GM19351 (cell line): ENCODE measurements around the gene PRPF19.

Source experiments
- ATAC-seq: cut with Tn5 transposase; IDR thresholded peaks from one replicate; pipeline ENCODE4 v1.9.1; 2021; ENCODE audit warnings: mild to moderate bottlenecking, moderate library complexity; ENCODE audit not compliant: unreplicated experiment

The PRPF19 gene

DNA sequence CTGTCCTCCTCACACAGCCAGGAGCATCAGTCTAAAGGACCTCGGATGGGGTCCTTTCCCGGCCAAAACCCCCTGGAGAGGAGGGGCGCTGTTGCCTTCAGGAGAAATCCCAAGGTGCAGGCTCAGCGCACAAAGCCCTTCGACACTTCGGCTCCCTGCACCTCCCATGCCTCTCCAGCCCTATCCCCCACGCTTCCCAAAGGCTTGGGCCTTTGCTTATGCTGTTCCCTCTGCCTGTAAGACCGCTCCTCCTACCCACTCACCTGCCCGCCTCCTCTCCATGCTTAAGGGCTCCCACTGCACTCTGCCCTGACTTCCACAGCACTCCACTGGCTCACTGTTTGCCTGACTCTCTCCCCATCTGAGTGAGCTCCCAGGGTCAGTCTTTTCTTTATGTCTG lies 32.1 kb upstream of the PRPF19 start:
- no peak for ATAC-seq

DNA sequence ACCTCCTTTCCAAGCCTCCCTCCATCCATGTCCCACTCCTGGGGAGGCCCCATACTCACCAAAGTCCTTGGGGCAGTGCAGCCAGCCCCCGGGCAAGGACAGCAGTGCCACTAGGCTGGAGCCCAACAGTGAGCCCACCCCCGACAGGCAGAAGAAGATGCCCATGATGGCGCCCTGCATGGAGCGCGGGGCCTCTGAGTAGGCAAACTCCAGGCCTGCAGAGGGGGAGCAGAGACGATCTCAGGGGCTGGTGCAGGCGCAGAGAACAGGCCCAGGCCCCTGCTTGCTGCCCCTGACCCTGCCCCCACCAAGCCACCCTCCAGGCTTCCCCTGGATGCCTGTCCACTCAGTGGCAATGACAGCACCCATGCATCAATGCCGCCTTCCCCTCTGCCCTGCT lies 31.4 kb upstream of the PRPF19 start:
- no peak for ATAC-seq

DNA sequence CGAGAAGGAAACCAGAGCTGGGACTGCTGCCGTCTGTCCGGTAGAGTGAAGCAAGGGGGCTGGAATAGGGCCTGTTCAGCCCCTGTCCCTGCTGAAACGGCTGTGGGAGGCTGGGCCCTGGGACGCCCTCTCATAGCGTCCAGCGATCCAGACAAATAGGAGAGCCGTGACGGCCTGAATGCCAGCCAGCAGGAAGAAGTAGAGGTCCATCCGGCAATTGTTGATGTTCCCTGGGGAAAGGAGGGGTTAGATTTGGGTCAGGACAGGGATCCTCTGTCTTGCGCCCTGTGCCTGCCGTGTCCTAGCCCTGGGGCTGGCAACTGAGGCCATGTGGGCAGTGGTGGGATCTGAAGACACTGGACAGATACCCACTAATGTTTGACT lies 30.8 kb upstream of the PRPF19 start:
- no peak for ATAC-seq

DNA sequence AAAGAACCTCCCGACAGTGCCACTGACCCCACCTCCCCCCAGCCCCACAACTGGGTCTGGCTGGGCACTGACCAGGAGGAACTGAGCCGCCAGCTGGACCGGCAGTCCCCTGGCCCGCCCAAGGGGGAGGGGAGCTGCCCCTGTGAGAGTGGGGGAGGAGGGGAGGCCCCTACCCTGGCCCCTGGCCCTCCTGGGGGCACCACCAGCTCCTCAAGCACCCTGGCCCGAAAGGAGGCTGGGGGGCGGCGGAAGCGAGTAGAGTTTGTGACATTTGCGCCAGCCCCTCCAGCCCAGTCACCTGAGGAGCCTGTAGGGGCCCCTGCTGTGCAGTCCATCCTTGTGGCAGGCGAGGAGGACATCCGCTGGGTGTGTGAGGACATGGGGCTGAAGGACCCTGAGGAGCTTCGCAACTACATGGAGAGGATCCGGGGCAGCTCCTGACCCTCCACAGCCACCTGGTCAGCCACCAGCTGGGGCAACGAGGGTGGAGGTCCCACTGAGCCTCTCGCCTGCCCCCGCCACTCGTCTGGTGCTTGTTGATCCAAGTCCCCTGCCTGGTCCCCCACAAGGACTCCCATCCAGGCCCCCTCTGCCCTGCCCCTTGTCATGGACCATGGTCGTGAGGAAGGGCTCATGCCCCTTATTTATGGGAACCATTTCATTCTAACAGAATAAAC lies 30.2 kb upstream of the PRPF19 start:
- ATAC-seq: no peak

DNA sequence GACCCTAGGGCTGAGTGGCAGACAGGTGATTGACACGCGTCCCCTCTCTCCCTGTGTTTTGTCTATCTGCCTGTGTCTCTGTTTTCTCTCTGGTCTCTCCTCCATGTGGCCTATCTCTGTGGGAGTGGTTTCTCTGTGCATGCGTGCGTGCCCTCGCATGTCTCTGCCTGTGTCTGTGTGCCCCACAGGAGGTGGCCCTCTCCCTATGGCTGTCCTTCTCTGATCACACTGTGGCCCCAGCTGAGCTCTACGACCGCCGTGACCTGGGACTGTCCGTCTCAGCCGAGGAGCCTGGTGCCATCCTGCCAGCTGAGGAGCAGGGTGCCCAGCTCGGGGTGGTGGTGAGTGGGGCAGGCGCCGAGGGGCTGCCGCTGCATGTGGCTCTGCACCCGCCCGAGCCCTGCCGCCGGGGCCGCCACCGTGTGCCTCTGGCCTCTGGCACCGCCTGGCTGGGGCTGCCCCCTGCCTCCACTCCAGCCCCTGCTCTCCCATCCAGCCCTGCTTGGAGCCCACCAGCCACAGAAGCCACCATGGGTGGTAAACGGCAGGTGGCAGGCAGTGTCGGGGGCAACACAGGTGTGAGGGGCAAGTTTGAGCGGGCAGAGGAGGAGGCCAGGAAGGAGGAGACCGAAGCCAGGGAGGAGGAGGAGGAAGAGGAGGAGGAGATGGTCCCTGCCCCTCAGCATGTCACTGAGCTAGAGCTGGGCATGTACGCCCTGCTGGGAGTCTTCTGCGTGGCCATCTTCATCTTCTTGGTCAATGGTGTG lies 29.5 kb upstream of the PRPF19 start:
- ATAC-seq: no peak

DNA sequence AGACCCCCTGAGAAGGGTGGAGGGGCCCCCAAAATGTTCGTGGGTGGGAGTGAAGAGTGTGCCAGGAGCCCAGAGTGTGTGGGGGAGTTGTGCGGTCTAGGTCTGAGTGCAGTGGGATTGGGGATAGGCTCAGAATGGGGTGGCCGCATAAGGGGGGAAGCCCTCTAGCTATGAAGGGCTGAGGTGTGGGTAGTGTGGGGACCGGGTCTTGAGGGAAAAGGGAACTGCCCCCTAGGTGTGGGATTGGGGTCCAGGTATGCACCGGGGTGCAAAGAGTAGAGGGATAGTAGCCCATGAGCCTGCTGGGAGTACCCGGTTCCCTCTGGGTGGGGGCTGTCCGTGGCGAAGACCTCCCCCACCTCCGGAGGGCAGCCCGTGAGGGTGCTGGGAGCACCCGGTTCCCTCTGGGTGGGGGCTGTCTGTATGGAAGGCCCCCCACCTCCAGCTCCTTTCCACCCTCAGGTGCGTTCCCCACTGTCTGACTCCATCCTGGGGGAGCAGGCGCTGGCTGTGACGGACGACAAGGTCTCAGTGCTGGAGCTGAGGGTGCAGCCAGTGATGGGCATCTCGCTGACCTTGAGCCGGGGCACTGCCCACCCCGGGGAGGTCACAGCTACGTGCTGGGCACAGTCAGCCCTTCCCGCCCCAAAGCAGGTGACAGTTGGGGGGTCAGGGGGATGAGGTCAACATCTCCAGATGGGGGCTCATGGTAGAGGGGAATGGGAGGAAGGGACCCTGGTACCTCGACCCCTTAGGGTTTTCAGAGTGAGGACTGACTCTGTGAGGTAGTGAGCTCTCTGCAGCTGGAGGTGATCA lies 28.6 kb upstream of the PRPF19 start:
- no peak for ATAC-seq

DNA sequence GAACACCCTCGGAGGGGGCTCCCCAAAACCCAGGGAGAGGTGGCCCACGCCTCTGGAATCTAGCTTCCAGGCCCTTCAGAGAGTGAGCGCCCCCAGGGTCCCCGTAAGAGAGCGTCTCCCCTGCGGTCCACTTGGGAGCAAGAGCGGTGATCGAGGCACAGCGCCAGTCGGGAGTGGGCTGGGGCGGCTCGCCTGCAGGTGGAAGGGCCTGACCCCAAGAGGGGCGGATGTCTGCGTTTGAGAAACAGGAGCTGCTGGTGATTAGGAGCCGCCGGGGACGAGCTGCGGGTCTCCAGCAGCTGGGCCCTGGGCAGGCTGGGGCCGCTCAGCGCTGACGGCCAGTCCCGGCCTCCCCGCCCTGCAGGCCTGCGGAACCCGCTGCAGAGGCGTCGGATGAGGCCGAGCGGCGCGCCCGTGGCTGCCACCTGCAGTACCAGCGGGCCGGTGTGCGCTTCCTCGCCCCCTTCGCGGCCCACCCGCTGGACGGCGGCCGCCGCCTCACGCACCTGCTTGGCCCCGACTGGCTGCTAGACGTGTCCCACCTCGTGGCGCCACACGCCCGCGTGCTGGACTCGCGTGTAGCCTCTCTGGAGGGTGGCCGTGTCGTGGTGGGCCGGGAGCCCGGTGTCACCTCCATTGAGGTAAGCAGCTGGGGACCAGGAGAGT lies 27.9 kb upstream of the PRPF19 start:
- no peak for ATAC-seq

DNA sequence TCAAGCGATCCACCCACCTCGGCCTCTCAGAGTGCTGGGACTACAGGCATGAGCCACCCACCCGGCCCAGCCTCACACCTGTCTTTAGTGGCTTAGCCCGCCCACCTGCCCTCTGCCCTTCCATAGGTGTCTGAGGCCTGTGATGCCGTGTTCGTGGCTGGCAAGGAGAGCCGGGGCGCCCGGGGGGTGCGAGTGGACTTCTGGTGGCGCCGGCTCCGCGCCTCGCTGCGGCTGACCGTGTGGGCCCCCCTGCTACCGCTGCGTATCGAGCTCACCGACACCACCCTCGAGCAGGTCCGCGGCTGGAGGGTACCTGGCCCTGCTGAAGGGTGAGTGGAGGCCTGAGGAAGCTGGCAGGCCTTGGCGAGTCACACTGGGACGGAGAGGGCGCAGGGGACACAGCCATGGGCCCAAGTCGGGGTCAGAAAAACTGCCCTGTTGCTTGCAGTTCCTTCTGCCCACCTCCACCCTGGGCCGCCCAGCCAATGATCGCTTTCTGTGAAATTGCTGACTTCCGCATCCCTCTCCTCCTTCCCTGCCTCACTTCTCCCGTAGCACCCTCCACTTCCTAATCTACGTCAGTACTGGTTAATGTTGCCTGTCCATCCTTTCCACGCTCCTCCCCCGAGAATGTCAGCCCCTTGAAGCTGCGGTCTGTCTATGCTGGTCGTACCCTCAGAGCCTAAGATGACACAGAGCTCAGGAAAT lies 27.2 kb upstream of the PRPF19 start:
- no peak for ATAC-seq

DNA sequence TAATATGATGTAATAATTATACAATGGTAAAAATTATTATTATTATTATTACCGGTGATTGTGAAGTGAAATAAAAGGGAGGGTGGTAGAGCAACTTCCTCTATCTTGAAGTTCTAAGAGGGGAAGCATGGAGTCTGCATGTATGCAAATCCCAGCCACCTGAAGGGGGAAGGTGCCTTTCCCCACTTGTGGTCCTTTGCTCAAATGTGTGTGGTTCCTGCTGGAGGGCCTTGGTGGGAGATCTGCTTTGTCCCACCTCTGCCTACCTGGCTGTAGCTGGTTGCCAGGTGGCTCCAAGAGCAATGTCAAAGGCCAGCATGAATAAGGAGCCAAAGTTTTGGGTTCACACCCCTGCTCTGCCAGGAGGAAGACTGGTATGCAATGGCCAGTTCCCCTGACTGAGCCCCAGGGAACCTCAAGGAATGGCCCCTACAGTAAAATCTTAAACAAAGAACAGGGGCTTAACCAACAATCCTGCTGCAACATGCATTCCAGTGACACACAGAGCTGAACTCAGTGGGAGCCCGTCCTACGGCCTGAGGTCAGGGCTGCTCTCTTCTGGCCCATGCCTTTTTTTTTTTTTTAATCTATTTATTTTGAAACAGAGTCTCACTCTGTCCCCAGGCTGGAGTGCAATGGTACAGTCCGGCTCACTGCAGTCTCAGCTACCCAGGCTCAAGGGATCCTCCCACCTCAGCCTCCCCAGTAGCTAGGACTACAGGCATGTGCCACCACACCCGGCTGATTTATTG lies 26.4 kb upstream of the PRPF19 start:
- no peak for ATAC-seq

DNA sequence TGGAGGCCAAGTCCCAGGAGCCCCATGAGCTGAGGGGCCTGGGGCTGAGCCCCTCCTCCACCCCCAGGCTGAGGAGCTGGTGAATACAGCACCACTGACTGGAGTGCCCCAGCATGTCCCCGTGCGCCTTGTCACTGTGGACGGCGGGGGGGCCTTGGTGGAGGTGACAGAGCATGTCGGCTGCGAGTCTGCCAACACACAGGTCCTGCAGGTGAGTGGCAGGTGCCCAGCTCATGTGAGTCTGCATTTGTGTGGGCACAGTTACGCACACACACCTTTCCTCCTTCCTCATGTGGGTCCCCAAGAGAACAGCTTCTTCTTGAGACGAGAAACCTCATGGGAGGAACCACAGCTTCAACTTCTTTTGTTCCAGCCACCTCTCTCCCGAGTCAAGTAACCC lies 25.5 kb upstream of the PRPF19 start:
- ATAC-seq: no peak

DNA sequence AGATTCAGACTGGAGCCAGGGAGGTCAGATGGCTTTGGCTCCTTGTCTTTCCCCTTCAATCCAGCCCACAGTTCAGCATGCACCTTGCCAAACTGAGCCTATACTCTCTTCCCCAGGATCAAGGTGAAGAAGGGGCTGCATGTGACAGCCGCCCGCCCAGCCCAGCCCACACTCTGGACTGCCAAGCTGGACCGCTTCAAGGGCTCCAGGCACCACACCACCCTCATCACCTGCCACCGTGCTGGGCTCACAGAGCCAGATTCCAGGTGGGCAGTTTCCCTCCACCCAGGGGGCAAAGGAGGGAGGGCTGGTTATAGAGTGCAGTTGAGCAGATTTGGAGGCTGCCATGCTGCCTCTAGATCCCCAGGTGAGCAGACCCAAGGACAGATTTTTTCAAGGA lies 24.0 kb upstream of the PRPF19 start:
- no peak for ATAC-seq

DNA sequence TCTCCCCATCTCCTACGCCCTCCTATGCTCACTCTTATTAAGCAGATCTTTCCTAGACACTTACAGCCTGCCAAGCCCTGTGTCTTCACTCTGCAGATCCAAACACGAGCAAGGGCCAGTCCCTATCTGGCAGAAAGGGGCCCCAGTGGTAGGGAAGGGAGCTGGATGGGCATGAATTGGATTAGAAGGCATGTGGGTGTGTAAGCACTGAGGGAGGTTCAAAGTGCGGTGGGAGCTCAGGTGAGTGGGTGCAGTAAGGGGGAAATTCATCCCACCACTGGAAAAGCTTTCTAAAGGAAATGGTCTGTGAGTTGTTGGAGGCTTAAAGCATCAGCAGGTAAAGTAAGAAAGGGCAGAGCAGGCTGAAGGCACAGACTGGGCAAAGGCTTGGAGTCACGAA lies 23.4 kb upstream of the PRPF19 start:
- ATAC-seq: no peak

DNA sequence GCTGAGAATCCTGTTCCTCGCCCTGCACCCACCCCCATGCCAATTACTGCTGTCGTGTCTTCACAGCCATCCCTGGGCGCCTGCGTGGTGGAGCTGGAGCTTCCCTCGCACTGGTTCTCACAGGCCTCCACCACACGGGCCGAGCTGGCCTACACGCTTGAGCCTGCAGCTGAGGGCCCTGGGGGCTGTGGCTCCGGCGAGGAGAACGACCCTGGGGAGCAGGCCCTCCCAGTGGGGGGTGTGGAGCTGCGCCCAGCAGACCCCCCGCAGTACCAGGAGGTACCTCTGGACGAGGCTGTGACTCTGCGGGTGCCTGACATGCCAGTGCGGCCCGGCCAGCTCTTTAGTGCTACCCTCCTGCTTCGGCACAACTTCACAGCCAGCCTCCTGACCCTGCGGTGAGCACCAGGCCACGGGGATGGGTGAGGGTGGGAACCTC lies 22.2 kb upstream of the PRPF19 start:
- no peak for ATAC-seq

DNA sequence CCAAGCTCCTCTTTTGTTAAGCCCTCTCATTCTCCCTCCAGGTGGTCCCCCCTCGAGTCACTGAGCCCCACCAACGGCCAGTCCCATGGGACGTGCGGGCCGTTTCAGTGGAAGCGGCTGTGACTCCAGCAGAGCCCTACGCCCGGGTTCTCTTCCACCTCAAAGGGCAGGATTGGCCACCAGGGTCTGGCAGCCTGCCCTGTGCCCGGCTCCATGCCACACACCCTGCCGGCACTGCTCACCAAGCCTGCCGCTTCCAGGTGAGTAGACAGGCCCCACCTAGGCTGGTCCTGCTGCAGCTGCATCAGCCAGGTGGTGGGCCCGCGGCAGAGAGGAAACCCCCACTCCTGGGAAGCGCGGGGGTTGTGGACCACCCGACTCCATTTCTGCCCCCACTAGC lies 21.2 kb upstream of the PRPF19 start:
- ATAC-seq: no peak

DNA sequence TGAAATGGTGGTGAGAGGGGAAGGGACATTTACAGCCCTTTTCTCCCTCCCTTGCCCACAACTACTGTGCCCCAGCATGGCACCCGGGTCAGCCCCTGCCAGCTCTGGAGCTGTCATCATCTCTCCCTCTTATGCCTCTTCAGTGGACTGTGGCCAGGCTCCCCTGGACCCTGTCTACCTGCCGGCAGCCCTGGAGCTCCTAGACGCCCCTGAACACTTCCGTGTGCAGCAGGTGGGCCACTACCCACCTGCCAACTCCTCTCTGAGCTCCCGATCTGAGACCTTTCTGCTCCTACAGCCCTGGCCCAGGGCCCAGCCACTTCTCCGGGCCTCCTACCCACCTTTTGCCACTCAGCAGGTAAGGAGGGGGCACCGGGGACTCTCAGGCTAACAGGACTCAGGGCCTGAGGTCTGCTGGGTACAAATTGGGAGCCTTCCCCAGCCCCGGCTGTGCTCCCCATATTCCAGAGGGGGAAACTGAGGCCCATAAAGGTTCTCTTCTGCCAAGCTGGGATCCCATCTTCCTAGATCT lies 20.7 kb upstream of the PRPF19 start:
- no peak for ATAC-seq

DNA sequence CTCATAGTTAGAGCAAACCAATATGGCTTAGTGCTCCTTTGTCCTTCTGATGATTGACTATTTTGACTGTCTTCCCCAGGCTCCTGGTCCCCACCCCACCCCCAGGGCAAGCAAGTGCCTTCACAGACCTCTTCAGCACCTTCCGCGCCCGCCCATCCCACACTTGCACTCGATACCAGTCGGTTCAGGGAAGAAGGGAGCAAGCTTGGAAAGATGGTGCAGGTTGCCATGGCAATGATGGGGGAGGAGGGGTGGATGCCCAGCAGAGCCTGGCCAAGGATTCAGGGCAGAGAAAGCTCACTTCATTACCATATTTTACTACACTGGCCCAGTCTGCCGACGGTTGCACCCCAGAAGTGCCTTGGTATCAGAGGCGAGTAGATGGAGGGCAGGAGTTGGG lies 20.1 kb upstream of the PRPF19 start:
- ATAC-seq: no peak

DNA sequence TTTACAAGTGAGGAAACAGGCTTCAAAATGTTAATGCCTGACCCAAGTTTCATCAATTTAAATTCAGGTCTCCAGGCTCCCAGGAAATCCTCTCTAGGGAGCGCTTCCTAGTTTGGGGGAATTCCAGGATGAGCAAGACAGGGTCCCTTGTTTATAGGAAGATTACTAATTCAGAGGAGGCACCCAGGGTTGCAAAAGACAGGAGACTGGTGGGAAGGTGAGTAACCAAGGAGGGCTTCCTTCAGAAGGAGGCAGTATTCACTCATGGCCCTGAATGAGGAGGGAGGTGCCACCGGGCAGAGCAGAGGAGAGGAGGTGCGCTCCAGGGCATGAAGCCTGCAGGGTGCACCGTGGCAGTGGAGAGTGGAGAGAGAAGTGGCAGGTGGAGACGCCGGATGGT lies 19.5 kb upstream of the PRPF19 start:
- ATAC-seq: no peak

DNA sequence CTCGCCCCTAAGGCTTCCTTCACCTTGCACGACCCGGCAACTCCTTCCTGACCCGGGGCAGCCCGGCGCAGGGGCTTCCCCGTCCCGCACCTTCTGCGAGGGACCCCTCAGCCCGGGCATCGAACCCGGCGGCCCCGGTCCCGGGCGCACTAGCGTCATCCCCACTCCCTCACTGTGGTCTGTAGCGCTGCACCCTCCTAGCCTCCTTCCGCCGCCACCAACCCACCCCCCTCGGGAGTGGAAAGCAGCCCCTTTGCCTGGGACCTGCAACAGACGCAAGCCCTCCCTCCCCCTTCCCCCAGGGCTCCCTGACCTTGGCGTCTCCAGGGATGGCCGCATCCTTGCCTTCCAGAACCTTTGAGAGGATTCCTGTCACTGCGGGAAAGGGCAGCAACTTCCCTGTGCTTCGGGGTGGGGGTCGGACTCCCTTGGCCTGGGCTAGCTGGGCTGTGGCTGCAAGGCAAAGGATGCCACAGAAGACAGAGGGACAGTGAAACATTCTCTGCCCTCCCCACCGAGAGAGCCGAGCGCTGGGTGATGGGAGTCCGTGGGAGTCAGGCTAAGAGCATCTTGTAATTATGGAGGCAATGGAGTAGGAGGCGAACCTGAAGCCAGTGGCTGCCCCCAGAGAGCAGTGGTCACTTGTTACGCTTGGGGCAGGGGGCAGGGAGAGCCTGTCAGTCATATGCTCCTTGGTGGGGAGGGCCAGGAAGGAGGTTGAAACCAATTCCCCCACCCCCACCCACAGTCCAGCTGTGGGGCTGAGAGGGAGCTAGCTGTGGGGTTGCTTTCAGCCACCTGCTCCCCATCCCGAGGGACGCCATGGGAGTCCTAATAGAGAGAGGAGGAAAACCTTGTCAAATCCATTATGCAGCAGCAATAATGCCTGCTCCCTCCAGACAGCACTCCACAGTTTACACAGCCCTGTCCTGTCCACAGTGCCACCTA lies 18.8 kb upstream of the PRPF19 start:
- ATAC-seq: no peak
